OCI-LY1 (cell line): ENCODE measurements around the gene SAE1.

Experiments used
- H2AFZ ChIP-seq: fragments of 200-600 bp; sonication (generic), shearing (Covaris generic); 2 replicates; pipeline ENCODE4 v1.6.0; 2014; ENCODE audit warnings: antibody characterized with exemption, mild to moderate bottlenecking, low read length
- H3F3A ChIP-seq: fragments of 200-600 bp; sonication (generic), shearing (Covaris generic); 2 replicates; pipeline ENCODE4 v1.6.0; 2014; ENCODE audit warnings: mild to moderate bottlenecking, antibody characterized with exemption, low read length, moderate library complexity; ENCODE audit not compliant: insufficient read depth
- H3K27ac ChIP-seq: fragments of 200-600 bp; sonication (generic); 2 replicates; pipeline ENCODE4 v1.5.1; 2014; ENCODE audit warnings: low read length, mixed run types, mild to moderate bottlenecking, low read depth; ENCODE audit not compliant: poor library complexity, severe bottlenecking
- H3K27me3 ChIP-seq: fragments of 200-600 bp; sonication (generic); 2 replicates; pipeline ENCODE4 v1.6.0; 2014; ENCODE audit warnings: antibody characterized with exemption, mild to moderate bottlenecking, low read length, moderate library complexity; ENCODE audit not compliant: insufficient read depth
- H3K36me3 ChIP-seq: fragments of 200-600 bp; sonication (generic); 2 replicates; pipeline ENCODE4 v1.6.1; 2014; ENCODE audit warnings: mild to moderate bottlenecking, antibody characterized with exemption, low read length, moderate library complexity, mixed read lengths; ENCODE audit not compliant: insufficient read depth
- H3K4me1 ChIP-seq: fragments of 200-600 bp; sonication (generic); 2 replicates; pipeline ENCODE4 v1.5.1; 2014; ENCODE audit warnings: mild to moderate bottlenecking, low read length, moderate library complexity; ENCODE audit not compliant: insufficient read depth, severe bottlenecking
- H3K4me2 ChIP-seq: fragments of 200-600 bp; sonication (generic), shearing (Covaris generic); 2 replicates; pipeline ENCODE4 v1.6.1; 2014; ENCODE audit warnings: low read length
- H3K4me3 ChIP-seq: fragments of 200-600 bp; sonication (generic); 2 replicates; pipeline ENCODE4 v1.5.1; 2014; ENCODE audit warnings: low read length, low read depth, mild to moderate bottlenecking, mixed read lengths; ENCODE audit not compliant: poor library complexity, severe bottlenecking
- H3K79me2 ChIP-seq: fragments of 200-600 bp; shearing (Covaris generic); 2 replicates; pipeline ENCODE4 v1.6.1; 2016; ENCODE audit warnings: mixed run types, low read length, mixed read lengths; ENCODE audit not compliant: insufficient read depth
- H3K9ac ChIP-seq: fragments of 200-600 bp; sonication (generic), shearing (Covaris generic); 2 replicates; pipeline ENCODE4 v1.6.1; 2014; ENCODE audit warnings: mild to moderate bottlenecking, low read length, mixed read lengths
- H3K9me2 ChIP-seq: fragments of 200-600 bp; sonication (generic), shearing (Covaris generic); 2 replicates; pipeline ENCODE4 v1.6.1; 2014; ENCODE audit warnings: low read depth, mild to moderate bottlenecking, low read length, mixed read lengths
- H3K9me3 ChIP-seq: fragments of 200-600 bp; shearing (Covaris generic); 2 replicates; pipeline ENCODE4 v1.6.1; 2014; ENCODE audit warnings: low read length, mixed read lengths
- H4K20me1 ChIP-seq: fragments of 200-600 bp; sonication (generic), shearing (Covaris generic); 2 replicates; pipeline ENCODE4 v1.6.0; 2016; ENCODE audit warnings: mild to moderate bottlenecking, low read length; ENCODE audit not compliant: insufficient read depth
- EZH2 ChIP-seq: fragments of 200-600 bp; sonication (generic), shearing (Covaris generic); IDR thresholded peaks from 2 replicates; pipeline ENCODE4 v1.8.0; 2017; ENCODE audit warnings: borderline replicate concordance, mixed run types, mild to moderate bottlenecking, antibody characterized with exemption, low read length, moderate library complexity, mixed read lengths
- TF ChIP-seq, protein P1 (sequence below): fragments of 200-600 bp; sonication (generic), shearing (Covaris generic); IDR thresholded peaks from 2 replicates; pipeline ENCODE4 v1.5.1; 2017; ENCODE audit warnings: mild to moderate bottlenecking, antibody characterized with exemption, low read length, moderate library complexity, mixed read lengths

Gene SAE1

DNA sequence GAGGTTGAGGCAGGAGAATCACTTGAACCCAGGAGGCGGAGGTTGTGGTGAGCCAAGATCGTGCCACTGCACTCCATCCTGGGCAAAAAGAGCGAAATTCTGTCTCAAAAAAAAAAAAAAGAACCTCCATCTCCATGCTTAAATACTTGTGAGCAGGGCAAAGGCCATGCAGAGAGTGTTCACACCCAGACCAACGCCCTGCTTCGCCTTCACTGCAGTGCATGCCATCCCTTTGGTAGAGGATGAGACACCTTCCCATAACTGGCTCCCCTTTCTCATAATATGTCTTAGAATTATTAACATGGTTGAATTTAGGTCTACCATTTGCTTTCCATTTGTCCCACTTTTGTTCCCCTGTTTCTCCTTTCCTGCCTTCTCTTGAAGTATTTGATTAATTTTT is 84.9 kb downstream of the SAE1 start:
- Histone ChIP-seq H3K79me2 (no peaks in the 10 kb centered on the region), H3F3A (no peaks in the 10 kb centered on the region; the same call in 1 of the 2 replicates), H4K20me1 (no peaks in the 10 kb centered on the region), H2AFZ (no peak overlapping the region), H3K9me2 (no peaks in the 10 kb centered on the region), H3K27ac (no peak overlapping the region), H3K27me3 (no peaks in the 10 kb centered on the region), H3K9ac (no peak overlapping the region), H3K4me2 (no peak overlapping the region), H3K4me3 (no peak overlapping the region), H3K36me3 (peaks cover 9% of the 10 kb centered on the region), H3K4me1 (peaks cover 18% of the 10 kb centered on the region), H3K9me3 (no peaks in the 10 kb centered on the region)
- TF ChIP-seq, protein P1, sequence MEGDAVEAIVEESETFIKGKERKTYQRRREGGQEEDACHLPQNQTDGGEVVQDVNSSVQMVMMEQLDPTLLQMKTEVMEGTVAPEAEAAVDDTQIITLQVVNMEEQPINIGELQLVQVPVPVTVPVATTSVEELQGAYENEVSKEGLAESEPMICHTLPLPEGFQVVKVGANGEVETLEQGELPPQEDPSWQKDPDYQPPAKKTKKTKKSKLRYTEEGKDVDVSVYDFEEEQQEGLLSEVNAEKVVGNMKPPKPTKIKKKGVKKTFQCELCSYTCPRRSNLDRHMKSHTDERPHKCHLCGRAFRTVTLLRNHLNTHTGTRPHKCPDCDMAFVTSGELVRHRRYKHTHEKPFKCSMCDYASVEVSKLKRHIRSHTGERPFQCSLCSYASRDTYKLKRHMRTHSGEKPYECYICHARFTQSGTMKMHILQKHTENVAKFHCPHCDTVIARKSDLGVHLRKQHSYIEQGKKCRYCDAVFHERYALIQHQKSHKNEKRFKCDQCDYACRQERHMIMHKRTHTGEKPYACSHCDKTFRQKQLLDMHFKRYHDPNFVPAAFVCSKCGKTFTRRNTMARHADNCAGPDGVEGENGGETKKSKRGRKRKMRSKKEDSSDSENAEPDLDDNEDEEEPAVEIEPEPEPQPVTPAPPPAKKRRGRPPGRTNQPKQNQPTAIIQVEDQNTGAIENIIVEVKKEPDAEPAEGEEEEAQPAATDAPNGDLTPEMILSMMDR = no peak
- TF ChIP-seq EZH2 = no peak

DNA sequence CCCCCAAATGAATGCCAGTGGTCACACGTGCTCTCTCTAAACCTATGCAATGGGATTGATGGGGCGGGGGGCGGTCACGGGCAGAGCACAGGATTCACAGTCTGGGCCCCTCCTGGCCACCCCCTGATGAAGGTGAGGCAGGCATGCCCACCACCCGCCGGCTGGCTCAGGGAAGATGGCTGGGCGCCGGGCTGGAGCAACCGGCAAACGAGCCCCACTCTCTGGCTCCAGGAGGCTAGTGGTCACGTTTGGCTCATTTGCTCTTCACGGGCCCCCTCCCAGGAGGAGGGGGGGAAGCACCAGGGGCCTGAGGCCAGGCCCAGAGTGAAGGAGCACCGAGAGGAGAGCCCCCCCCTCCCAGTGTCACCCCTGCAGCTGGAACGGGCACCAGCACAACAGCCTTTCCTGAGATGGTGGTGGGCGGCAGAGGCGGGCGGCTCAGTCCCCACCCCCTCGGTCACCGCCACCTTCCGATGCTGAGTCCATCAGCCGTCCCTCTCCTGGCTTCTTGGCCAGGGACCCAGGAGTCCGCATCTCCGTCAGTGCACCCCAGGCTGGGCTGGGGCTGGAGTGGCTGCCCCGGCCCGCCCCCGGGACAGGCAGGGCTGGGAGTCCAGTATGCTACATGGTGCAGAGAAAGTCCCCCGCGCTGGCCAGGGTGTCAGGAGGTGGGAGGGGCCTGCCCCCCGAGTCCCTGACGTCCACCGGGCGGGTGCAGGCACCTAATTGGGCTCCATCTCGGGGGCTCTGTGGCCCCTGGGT is 90.6 kb downstream of the SAE1 start:
- Histone ChIP-seq H3K79me2 (no peaks in the 10 kb centered on the region), H3K27me3 (no peaks in the 10 kb centered on the region), H3K4me3 (no peak overlapping the region), H3K9me2 (no peaks in the 10 kb centered on the region), H3K27ac (no peak overlapping the region), H2AFZ (no peak overlapping the region), H3F3A (no peaks in the 10 kb centered on the region), H4K20me1 (no peaks in the 10 kb centered on the region), H3K4me1 (peaks cover 6% of the 10 kb centered on the region), H3K9ac (no peak overlapping the region), H3K4me2 (no peak overlapping the region), H3K9me3 (no peaks in the 10 kb centered on the region), H3K36me3 (peaks cover 6% of the 10 kb centered on the region; the same call in 1 of the 2 replicates)
- TF ChIP-seq EZH2 = no peak
- TF ChIP-seq, protein P1 = no peak

DNA sequence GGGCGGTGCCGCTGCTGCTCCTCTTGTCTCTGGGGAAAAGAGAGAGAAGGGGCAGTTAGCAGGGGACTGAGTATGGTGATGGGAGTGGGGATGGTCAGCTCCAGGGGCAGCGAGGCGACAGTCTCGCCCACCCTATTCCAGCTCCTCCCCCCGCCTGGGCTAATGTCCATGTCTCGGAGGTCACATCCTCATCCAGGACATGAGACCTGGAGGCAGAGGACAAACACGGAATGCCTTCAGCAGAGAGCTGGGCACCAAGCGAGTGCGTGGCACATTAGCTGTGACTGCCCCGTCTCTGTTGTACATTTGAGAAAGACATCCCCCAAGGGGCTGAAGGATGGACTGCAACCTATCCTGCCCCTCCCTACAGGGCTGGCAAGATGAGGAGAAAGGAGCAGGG is 91.3 kb downstream of the SAE1 start:
- peaks cover 6% of the 10 kb centered on the region; the same call in 1 of the 2 replicates for H3K36me3 ChIP-seq
- H3F3A ChIP-seq = no peaks in the 10 kb centered on the region
- H4K20me1 ChIP-seq = no peaks in the 10 kb centered on the region
- TF ChIP-seq, protein P1 = no peak
- no peak for TF ChIP-seq EZH2
- H3K9me3 ChIP-seq = no peaks in the 10 kb centered on the region
- no peak overlapping the region for H2AFZ ChIP-seq
- H3K4me1 ChIP-seq = peaks cover 12% of the 10 kb centered on the region
- no peaks in the 10 kb centered on the region for H3K27me3 ChIP-seq
- no peaks in the 10 kb centered on the region for H3K79me2 ChIP-seq
- H3K9ac ChIP-seq = no peak overlapping the region
- H3K4me2 ChIP-seq = no peak overlapping the region
- H3K4me3 ChIP-seq = no peak overlapping the region
- no peak overlapping the region for H3K27ac ChIP-seq
- no peaks in the 10 kb centered on the region for H3K9me2 ChIP-seq
